ENCODE measurements around the gene SNX33.

SNX33 gene

GRCh38 chr15:75669191-75669878 is 21.6 kb downstream of the SNX33 start:
- Histone ChIP-seq H3K4me1 (ENCODE audit: control insufficient read depth, insufficient read depth, low read length) (peaks cover 46% of the 10 kb centered on the region), H3K4me2 (ENCODE audit: low read length) (no peak overlapping the region), H3K9me3 (replicated peaks; ENCODE audit: low read length) (no peaks in the 10 kb centered on the region), H3K9ac (ENCODE audit: low read depth, low read length) (no peak overlapping the region), H3K36me3 (ENCODE audit: insufficient read depth, low read length) (no peaks in the 10 kb centered on the region), H3K27me3 (ENCODE audit: control insufficient read depth, insufficient read depth, low read length) (no peaks in the 10 kb centered on the region), H3K4me3 (ENCODE audit: low read length) (no peak overlapping the region)

- no peak overlapping the region for H3K4me2 ChIP-seq (ENCODE audit: low read length)
- H3K9me3 ChIP-seq (replicated peaks; ENCODE audit: low read length): no peaks in the 10 kb centered on the region
- H3K9ac ChIP-seq (ENCODE audit: low read depth, low read length): no peak overlapping the region
- no peaks in the 10 kb centered on the region for H3K27me3 ChIP-seq (ENCODE audit: control insufficient read depth, insufficient read depth, low read length)
- peaks cover 48% of the 10 kb centered on the region for H3K4me1 ChIP-seq (ENCODE audit: control insufficient read depth, insufficient read depth, low read length)
- no peak overlapping the region for H3K4me3 ChIP-seq (ENCODE audit: low read length)
- H3K36me3 ChIP-seq (ENCODE audit: insufficient read depth, low read length): no peaks in the 10 kb centered on the region
These were observed 22.1 kb downstream of the SNX33 start for GRCh38 chr15:75669879-75670212.

- peaks cover 34% of the 10 kb centered on the region for H3K4me1 ChIP-seq (ENCODE audit: control insufficient read depth, insufficient read depth, low read length)
These were observed 24.3 kb downstream of the SNX33 start for GRCh38 chr15:75671730-75672602.

GRCh38 chr15:75672646-75673425 is 25.1 kb downstream of the SNX33 start:
- peak overlapping the region; percentile 60 for H3K4me2 ChIP-seq (ENCODE audit: low read length)
- no peaks in the 10 kb centered on the region for H3K9me3 ChIP-seq (replicated peaks; ENCODE audit: low read length)
- H3K4me3 ChIP-seq (ENCODE audit: low read length): no peak overlapping the region
- H3K4me1 ChIP-seq (ENCODE audit: control insufficient read depth, insufficient read depth, low read length): peaks cover 25% of the 10 kb centered on the region
- H3K27me3 ChIP-seq (ENCODE audit: control insufficient read depth, insufficient read depth, low read length): no peaks in the 10 kb centered on the region
- H3K9ac ChIP-seq (ENCODE audit: low read depth, low read length): peak overlapping the region; percentile 27
- H3K36me3 ChIP-seq (ENCODE audit: insufficient read depth, low read length): no peaks in the 10 kb centered on the region

More at GRCh38 chr15:75671730-75672602, 24.3 kb downstream of the SNX33 start:
- no peaks in the 10 kb centered on the region for H3K27me3 ChIP-seq (ENCODE audit: control insufficient read depth, insufficient read depth, low read length)
- H3K36me3 ChIP-seq (ENCODE audit: insufficient read depth, low read length): no peaks in the 10 kb centered on the region
- H3K9ac ChIP-seq (ENCODE audit: low read depth, low read length): no peak overlapping the region
- H3K4me3 ChIP-seq (ENCODE audit: low read length): no peak overlapping the region
- H3K9me3 ChIP-seq (replicated peaks; ENCODE audit: low read length): no peaks in the 10 kb centered on the region
- H3K4me2 ChIP-seq (ENCODE audit: low read length): no peak overlapping the region

- no peaks in the 10 kb centered on the region for H3K36me3 ChIP-seq (ENCODE audit: insufficient read depth, low read length)
- H3K9ac ChIP-seq (ENCODE audit: low read depth, low read length): peak overlapping the region; percentile 27
- no peaks in the 10 kb centered on the region for H3K27me3 ChIP-seq (ENCODE audit: control insufficient read depth, insufficient read depth, low read length)
- H3K4me3 ChIP-seq (ENCODE audit: low read length): no peak overlapping the region
- no peaks in the 10 kb centered on the region for H3K9me3 ChIP-seq (replicated peaks; ENCODE audit: low read length)
- H3K4me2 ChIP-seq (ENCODE audit: low read length): peak overlapping the region; percentile 60
- H3K4me1 ChIP-seq (ENCODE audit: control insufficient read depth, insufficient read depth, low read length): peaks cover 25% of the 10 kb centered on the region
These were observed 25.9 kb downstream of the SNX33 start for GRCh38 chr15:75673426-75674235.

GRCh38 chr15:75674366-75674765 is 26.7 kb downstream of the SNX33 start:
- Histone ChIP-seq H3K36me3 (ENCODE audit: insufficient read depth, low read length) (no peaks in the 10 kb centered on the region), H3K4me1 (ENCODE audit: control insufficient read depth, insufficient read depth, low read length) (peaks cover 22% of the 10 kb centered on the region), H3K4me2 (ENCODE audit: low read length) (no peak overlapping the region), H3K9me3 (replicated peaks; ENCODE audit: low read length) (no peaks in the 10 kb centered on the region), H3K27me3 (ENCODE audit: control insufficient read depth, insufficient read depth, low read length) (no peaks in the 10 kb centered on the region), H3K4me3 (ENCODE audit: low read length) (no peak overlapping the region), H3K9ac (ENCODE audit: low read depth, low read length) (no peak overlapping the region)

- Histone ChIP-seq H3K9me3 (replicated peaks; ENCODE audit: low read length) (no peaks in the 10 kb centered on the region), H3K9ac (ENCODE audit: low read depth, low read length) (no peak overlapping the region), H3K4me3 (ENCODE audit: low read length) (no peak overlapping the region), H3K36me3 (ENCODE audit: insufficient read depth, low read length) (no peaks in the 10 kb centered on the region), H3K4me1 (ENCODE audit: control insufficient read depth, insufficient read depth, low read length) (peaks cover 22% of the 10 kb centered on the region), H3K4me2 (ENCODE audit: low read length) (no peak overlapping the region), H3K27me3 (ENCODE audit: control insufficient read depth, insufficient read depth, low read length) (no peaks in the 10 kb centered on the region)
These were observed 28.1 kb downstream of the SNX33 start for GRCh38 chr15:75675579-75676404.

GRCh38 chr15:75676688-75677464 is 29.2 kb downstream of the SNX33 start:
- H3K4me3 ChIP-seq (ENCODE audit: low read length): no peak overlapping the region
- no peak overlapping the region for H3K9ac ChIP-seq (ENCODE audit: low read depth, low read length)
- H3K4me1 ChIP-seq (ENCODE audit: control insufficient read depth, insufficient read depth, low read length): peaks cover 22% of the 10 kb centered on the region
- H3K4me2 ChIP-seq (ENCODE audit: low read length): no peak overlapping the region
- H3K36me3 ChIP-seq (ENCODE audit: insufficient read depth, low read length): no peaks in the 10 kb centered on the region
- no peaks in the 10 kb centered on the region for H3K9me3 ChIP-seq (replicated peaks; ENCODE audit: low read length)
- H3K27me3 ChIP-seq (ENCODE audit: control insufficient read depth, insufficient read depth, low read length): no peaks in the 10 kb centered on the region

- Histone ChIP-seq H3K27me3 (ENCODE audit: control insufficient read depth, insufficient read depth, low read length) (no peaks in the 10 kb centered on the region), H3K9me3 (replicated peaks; ENCODE audit: low read length) (no peaks in the 10 kb centered on the region), H3K4me3 (ENCODE audit: low read length) (no peak overlapping the region), H3K9ac (ENCODE audit: low read depth, low read length) (no peak overlapping the region), H3K4me1 (ENCODE audit: control insufficient read depth, insufficient read depth, low read length) (peaks cover 18% of the 10 kb centered on the region), H3K4me2 (ENCODE audit: low read length) (no peak overlapping the region), H3K36me3 (ENCODE audit: insufficient read depth, low read length) (no peaks in the 10 kb centered on the region)
These were observed 30.0 kb downstream of the SNX33 start for GRCh38 chr15:75677465-75678323.
